ENCODE measurements around the gene NXT1. TPM values are rescaled to one million over a fixed set of nuclear protein-coding genes. Genes with fewer than 3 reads are reported as not detected.

NXT1 gene
- total RNA-seq, 1 donor from 2014 or later: 6.0 TPM

DNA sequence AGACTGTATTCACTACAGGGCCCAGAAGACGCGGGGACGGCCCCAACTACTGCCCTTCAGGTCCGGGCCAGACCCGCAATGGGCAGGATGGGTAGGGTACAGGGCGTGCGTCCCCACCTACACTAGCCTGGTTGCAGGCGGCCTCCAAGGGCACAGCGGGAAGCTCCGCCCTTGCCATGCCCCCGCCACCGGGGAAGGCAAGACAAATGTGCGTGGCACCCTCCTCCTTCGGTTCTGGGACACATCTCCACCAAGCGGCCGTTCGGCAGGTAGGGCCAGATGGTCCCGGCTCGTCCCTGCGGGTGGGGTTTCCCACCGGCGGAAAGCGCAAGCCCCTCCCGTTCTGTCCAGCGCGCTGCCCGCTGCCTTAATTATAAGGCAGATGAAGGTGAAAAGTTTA is 5.6 kb downstream of the NXT1 start:
- intact Hi-C loops (cut with micrococcal nuclease): no loop called here
- ATAC-seq (no peak), DNase-seq (peak; percentile 36)

DNA sequence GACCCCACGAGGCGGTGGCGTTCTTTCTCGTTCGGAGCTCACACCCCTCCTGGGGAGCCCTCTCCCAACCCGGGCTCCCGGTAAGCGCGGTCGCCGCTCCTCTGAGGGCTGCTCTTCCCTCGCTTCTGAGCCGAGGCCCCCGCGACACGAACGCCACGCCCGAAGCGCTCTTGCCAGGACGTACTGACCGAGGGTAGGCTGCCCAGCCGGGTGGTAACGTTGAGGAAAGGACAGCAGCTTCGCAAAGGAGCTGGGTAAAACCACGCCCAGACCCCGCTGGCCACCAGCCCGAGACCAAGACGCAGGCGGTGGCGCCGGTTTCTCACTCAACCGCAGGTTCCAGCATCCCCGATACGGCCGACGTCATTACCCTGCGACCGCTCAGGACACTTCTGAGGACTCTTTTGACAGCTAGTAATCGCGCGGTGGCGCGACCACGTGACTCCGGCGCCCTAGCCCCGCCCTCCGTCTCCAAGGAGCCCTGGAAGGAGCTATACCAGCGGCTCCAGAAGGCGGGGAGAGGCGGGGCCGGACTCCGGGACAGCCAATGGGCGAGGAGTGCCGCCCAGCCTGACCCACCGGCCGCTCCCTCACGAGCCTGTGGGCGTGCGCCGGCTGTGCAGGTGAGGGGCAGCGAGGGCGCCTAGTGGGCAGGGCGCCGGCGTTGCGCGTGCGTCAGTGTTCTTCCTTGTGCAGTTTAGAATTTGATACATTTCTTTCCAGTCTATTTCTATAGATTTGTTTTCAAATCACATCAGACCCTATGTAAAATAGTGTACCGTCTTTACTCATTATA is 7.4 kb downstream of the NXT1 start:
- DNase-seq (peak; percentile 100), ATAC-seq (peak; percentile 80)
- intact Hi-C loops (cut with micrococcal nuclease): no loop called here

- intact Hi-C loops (cut with micrococcal nuclease): no loop called here
- DNase-seq (no peak), ATAC-seq (no peak)
These were observed 7.9 kb downstream of the NXT1 start for GRCh38 chr20:23358563-23358906.

DNA sequence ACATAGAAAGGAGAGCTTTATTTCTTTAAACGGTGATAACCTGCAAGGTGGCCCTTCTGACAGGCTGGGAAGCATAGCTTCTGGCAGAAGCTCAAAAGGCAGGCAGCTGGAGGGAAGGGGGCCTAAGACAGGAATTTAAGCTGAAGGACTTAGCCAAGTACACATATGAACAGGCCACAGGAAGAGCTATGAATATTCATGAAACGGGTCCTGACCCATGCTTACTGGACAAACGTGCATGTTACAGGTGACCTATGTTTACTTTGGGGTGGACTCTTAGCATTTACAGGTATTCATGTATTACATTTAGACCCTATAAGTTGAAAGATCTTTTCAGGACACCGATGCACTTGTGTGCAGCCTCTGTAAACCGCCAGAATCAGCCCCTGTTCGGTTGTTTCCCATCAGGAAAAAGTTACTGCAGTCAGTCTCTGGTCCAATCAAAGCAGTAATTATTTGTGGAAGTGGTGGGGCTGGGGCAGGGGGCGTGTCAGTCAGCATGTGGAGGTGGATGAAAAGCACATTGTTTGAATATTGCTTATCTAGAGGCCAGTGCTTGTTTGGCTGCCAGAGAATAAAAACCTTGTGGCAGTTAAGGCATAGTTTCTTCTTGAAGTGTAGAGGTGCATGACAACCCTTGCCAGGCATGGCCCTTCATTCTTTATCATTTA is 8.5 kb downstream of the NXT1 start:
- no peak for ATAC-seq
- DNase-seq: no peak
- intact Hi-C loops (cut with micrococcal nuclease): no loop called here

DNA sequence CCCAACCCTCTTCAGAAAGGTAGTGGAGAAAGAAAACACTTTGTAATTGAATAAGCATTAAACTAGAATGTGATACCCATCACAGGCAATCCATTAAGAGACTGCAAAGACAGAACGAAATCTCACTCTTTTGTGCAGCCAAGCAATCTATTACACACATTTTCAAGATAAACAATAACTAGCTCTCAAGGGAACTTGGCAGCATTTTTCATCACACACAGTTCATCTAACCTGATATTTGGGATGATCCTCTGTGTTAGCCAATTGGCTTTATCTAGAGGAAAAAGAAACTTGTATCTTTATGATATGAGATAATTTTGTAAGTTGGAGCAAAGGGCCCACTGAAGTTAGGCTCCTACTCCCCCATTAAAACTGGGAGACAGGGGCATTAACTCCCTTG is 9.9 kb downstream of the NXT1 start:
- DNase-seq (no peak), ATAC-seq (no peak)
- intact Hi-C loops (cut with micrococcal nuclease): loop anchor here (10.0 kb wide), 1 partner anchor 54 kb away; no protein-coding TSS in a partner anchor

GRCh38 chr20:23361119-23361475 is 10.5 kb downstream of the NXT1 start:
- ATAC-seq (no peak), DNase-seq (no peak)
- intact Hi-C loops (cut with micrococcal nuclease): loop anchor here (10.0 kb wide), 1 partner anchor 54 kb away; no protein-coding TSS in a partner anchor

GRCh38 chr20:23361476-23362391 is 11.1 kb downstream of the NXT1 start, which contains the start of gene GZF1:
GZF1 (plus strand) TSS chr20:23362182; CDS start chr20:23364384, 2,202 bp downstream.
- intact Hi-C loops (cut with micrococcal nuclease): loop anchor here (10.0 kb wide), 1 partner anchor 53 kb away; no protein-coding TSS in a partner anchor
- DNase-seq: peak; percentile 99
- ATAC-seq: peak; percentile 89

GRCh38 chr20:23362392-23363256 is 12.0 kb downstream of the NXT1 start:
- ATAC-seq (peak; percentile 13), DNase-seq (peak; percentile 73)
- intact Hi-C loops (cut with micrococcal nuclease): loop anchor here (10.0 kb wide), 1 partner anchor 52 kb away; no protein-coding TSS in a partner anchor

GRCh38 chr20:23363257-23363649 is 12.7 kb downstream of the NXT1 start:
- intact Hi-C loops (cut with micrococcal nuclease): loop anchor here (10.0 kb wide), 1 partner anchor 52 kb away; no protein-coding TSS in a partner anchor
- ATAC-seq (peak; percentile 51), DNase-seq (peak; percentile 87)

GRCh38 chr20:23365390-23366165 is 15.0 kb downstream of the NXT1 start:
- no peak for ATAC-seq
- intact Hi-C loops (cut with micrococcal nuclease): loop anchor here (10.0 kb wide), 1 partner anchor 49 kb away; no protein-coding TSS in a partner anchor
- peak; percentile 34 for DNase-seq

DNA sequence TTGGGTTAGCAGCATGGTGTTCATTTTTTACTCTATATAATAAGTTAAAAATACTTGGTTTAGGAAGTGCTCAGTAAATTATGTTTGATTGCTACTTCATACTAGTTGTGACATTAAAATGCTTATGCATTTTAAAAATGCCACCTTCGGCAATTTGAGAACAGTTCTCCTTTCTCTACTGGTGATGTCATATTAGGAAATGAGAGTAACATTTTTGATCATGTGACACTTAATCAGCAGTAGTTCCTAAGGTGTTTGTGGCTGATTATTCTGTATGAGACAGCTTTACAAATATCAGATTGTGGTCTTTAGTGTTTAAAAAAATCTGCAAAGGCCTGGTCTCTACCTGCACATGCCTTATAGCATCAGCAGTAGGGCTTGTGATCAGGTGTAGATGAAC is 15.8 kb downstream of the NXT1 start:
- no peak for DNase-seq
- intact Hi-C loops (cut with micrococcal nuclease): loop anchor here (10.0 kb wide), 1 partner anchor 48 kb away; no protein-coding TSS in a partner anchor
- no peak for ATAC-seq

GRCh38 chr20:23367770-23368169 is 17.2 kb downstream of the NXT1 start:
- DNase-seq (no peak), ATAC-seq (no peak)
- intact Hi-C loops (cut with micrococcal nuclease): loop anchor here (10.0 kb wide), 1 partner anchor 47 kb away; no protein-coding TSS in a partner anchor

DNA sequence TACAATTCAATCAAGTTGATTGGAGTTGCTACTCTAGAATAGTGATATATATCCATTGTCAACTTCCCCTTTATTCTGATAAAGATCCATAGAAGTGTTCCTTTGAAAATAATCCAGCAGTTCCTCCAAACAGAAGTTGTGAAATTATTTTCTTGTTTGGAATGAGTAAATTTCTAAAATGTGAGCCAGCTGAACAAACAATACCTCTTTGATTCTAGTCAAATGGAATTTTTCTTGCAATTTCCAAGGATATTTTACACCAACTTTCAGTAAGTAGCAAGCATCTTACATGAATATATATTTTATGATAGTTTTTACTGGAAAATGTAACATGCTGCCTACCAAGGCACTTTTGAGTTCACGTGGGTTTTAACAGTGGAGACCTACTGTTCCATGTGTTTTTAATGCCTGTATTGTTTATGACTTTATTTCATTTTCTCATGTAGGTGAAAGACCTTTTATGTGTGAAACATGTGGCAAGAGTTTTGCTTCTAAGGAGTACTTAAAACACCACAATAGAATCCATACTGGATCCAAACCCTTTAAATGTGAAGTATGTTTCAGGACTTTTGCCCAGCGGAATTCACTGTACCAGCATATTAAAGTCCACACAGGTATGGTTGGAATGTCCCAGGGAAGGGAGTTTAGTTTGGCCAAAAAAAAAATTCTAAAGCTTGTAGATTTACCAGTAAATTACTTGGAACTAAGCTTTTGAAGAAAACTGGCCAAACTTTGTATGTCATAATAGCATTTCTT is 17.9 kb downstream of the NXT1 start:
- intact Hi-C loops (cut with micrococcal nuclease): loop anchor here (10.0 kb wide), 1 partner anchor 46 kb away; no protein-coding TSS in a partner anchor
- no peak for ATAC-seq
- DNase-seq: no peak

GRCh38 chr20:23369072-23369823 is 18.7 kb downstream of the NXT1 start:
- no peak for ATAC-seq
- no peak for DNase-seq
- intact Hi-C loops (cut with micrococcal nuclease): loop anchor here (10.0 kb wide), 1 partner anchor 46 kb away; no protein-coding TSS in a partner anchor

- no peak for ATAC-seq
These were observed 19.7 kb downstream of the NXT1 start for GRCh38 chr20:23370274-23370673.

DNA sequence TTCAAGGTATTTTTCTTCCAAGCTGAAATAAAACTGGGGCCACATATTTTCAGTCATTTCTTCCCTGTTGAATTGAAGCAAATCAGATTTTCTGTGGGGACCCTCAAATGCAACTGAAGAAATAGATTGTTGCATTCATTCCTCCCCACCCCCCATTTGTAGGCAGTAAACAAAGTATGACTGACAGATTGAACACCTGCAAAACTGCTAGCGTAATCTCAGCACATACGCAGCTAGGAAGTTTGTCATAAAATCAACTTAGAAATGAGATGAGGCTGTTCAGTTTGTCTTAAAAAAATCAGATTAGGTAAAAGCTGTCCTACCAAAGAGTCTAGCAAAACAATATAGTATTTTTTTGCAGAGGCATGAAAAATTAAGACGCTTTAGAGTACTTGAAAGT is 20.3 kb downstream of the NXT1 start:
- DNase-seq (no peak), ATAC-seq (no peak)
- intact Hi-C loops (cut with micrococcal nuclease): no loop called here

More at GRCh38 chr20:23370274-23370673, 19.7 kb downstream of the NXT1 start:
- intact Hi-C loops (cut with micrococcal nuclease): no loop called here
- no peak for DNase-seq
